ENCODE results near the gene ELL2.

ELL2 gene

GRCh38 chr5:96004754-96005153 is 43.1 kb upstream of the ELL2 start:
- Histone ChIP-seq H3K36me3 (no peaks in the 10 kb centered on the region), H3K27ac (no peak overlapping the region), H3K27me3 (no peaks in the 10 kb centered on the region), H3K9me3 (no peaks in the 10 kb centered on the region), H3K4me1 (ENCODE audit: control insufficient read depth in 1 of 2, insufficient read depth in 1 of 2, low read depth in 1 of 2, low read length in 1 of 2) (no peaks in the 10 kb centered on the region), H3K4me3 (ENCODE audit: low read depth in 1 of 2, low read length in 1 of 2) (no peak overlapping the region)
- TF ChIP-seq, protein P1, sequence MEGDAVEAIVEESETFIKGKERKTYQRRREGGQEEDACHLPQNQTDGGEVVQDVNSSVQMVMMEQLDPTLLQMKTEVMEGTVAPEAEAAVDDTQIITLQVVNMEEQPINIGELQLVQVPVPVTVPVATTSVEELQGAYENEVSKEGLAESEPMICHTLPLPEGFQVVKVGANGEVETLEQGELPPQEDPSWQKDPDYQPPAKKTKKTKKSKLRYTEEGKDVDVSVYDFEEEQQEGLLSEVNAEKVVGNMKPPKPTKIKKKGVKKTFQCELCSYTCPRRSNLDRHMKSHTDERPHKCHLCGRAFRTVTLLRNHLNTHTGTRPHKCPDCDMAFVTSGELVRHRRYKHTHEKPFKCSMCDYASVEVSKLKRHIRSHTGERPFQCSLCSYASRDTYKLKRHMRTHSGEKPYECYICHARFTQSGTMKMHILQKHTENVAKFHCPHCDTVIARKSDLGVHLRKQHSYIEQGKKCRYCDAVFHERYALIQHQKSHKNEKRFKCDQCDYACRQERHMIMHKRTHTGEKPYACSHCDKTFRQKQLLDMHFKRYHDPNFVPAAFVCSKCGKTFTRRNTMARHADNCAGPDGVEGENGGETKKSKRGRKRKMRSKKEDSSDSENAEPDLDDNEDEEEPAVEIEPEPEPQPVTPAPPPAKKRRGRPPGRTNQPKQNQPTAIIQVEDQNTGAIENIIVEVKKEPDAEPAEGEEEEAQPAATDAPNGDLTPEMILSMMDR (IDR thresholded peaks at IDR 0.05), result no peak

- TF ChIP-seq, protein P1 (IDR thresholded peaks at IDR 0.05), result no peak
- Histone ChIP-seq H3K27me3 (no peaks in the 10 kb centered on the region), H3K27ac (no peak overlapping the region), H3K36me3 (no peaks in the 10 kb centered on the region), H3K9me3 (no peaks in the 10 kb centered on the region), H3K4me1 (ENCODE audit: control insufficient read depth in 1 of 2, insufficient read depth in 1 of 2, low read depth in 1 of 2, low read length in 1 of 2) (no peaks in the 10 kb centered on the region), H3K4me3 (ENCODE audit: low read depth in 1 of 2, low read length in 1 of 2) (no peak overlapping the region)
Observed at GRCh38 chr5:96004087-96004486, 42.4 kb upstream of the ELL2 start.

DNA sequence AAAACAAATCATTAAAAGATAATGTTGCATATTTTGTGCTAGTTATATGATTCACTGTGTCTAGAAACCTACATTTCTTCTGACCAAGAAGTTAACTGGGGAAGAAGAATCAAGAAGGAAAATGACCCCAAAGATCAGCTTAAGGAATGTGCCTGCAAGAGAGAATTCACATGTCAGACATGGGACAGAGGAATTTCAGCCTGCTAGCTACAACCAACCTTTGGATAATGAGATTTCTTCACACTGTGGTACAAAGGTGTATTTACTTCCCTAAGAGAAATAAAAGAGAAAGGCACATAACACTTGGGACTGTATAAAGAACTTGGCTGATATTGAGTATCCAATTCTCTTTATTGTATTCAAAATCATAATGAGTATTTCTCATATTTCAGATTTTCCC is 39.6 kb upstream of the ELL2 start:
- Histone ChIP-seq H3K36me3 (no peaks in the 10 kb centered on the region), H3K27ac (no peak overlapping the region), H3K4me1 (ENCODE audit: control insufficient read depth in 1 of 2, insufficient read depth in 1 of 2, low read depth in 1 of 2, low read length in 1 of 2) (no peaks in the 10 kb centered on the region), H3K9me3 (no peaks in the 10 kb centered on the region), H3K27me3 (no peaks in the 10 kb centered on the region), H3K4me3 (ENCODE audit: low read depth in 1 of 2, low read length in 1 of 2) (no peak overlapping the region)
- TF ChIP-seq, protein P1 (IDR thresholded peaks at IDR 0.05), result no peak

DNA sequence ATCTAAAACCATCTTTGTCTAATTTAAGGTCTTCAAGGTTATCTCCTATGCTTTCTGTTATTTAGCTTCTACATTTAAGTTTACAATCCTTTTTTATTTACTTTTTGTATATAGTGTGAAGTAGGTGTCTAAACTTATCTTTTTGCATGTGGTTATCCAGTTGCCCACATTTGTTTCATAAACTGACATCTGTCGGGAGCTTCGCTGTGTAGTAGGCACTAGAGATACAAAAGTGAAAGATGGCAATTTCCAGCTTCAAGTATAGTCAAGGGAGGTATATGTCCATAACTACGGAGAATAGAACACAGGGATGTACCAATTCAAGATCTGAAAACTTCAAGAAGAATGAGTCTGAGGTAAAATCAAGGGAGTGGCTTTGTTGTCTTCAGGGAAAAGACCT is 38.7 kb upstream of the ELL2 start:
- H3K4me3 ChIP-seq (ENCODE audit: low read depth in 1 of 2, low read length in 1 of 2), result no peak overlapping the region
- H3K4me1 ChIP-seq (ENCODE audit: control insufficient read depth in 1 of 2, insufficient read depth in 1 of 2, low read depth in 1 of 2, low read length in 1 of 2), result no peaks in the 10 kb centered on the region
- H3K27me3 ChIP-seq, result no peaks in the 10 kb centered on the region
- TF ChIP-seq, protein P1 (IDR thresholded peaks at IDR 0.05), result no peak
- H3K27ac ChIP-seq, result no peak overlapping the region
- H3K36me3 ChIP-seq, result no peaks in the 10 kb centered on the region
- no peaks in the 10 kb centered on the region for H3K9me3 ChIP-seq

DNA sequence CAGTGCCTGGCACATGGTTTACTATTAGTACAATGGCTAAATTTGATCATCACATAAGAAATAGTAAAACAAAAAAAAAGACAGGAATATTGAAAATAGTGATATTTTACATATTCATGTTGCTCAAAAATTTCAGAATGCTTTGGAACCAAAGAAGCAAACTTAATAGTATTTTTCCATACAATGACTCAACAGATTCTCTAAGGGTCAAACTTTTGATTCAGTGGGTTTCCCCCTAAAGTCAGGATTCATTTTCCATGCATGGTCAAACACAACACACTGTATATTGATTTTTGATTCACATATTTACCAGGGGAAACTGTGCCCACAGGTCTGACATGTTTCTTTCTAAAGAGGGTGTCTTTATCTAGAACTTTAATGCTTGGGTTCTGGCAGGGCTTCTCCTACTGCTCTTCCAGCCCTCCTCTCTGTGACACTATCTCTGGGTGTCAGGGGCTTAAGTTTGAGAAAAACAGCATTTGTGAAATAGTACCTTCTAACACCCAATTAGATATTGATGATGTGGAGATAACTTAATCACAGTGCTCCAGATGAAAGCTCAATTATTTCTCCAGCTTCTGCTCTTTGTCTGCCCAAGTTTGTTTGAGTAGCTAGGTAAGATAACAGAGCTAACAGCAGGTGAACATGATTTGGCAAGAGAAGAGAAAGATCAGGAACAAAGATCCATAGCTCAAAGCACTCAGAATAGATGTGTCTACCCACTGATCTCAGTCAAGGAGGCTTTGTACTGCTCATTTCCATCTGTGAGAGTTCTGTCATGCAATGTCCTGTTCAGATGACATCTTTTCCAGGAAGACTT is 35.5 kb upstream of the ELL2 start:
- H3K9me3 ChIP-seq, result no peaks in the 10 kb centered on the region
- H3K27ac ChIP-seq, result no peak overlapping the region
- no peaks in the 10 kb centered on the region for H3K27me3 ChIP-seq
- H3K4me1 ChIP-seq (ENCODE audit: control insufficient read depth in 1 of 2, insufficient read depth in 1 of 2, low read depth in 1 of 2, low read length in 1 of 2), result no peaks in the 10 kb centered on the region
- TF ChIP-seq, protein P1 (IDR thresholded peaks at IDR 0.05), result no peak
- H3K4me3 ChIP-seq (ENCODE audit: low read depth in 1 of 2, low read length in 1 of 2), result no peak overlapping the region
- no peaks in the 10 kb centered on the region for H3K36me3 ChIP-seq

Measured in neutrophil (primary cell).